Natural killer cell (primary cell): ENCODE data around the gene CCDC127. TPM values are rescaled to one million over a fixed set of nuclear protein-coding genes. Genes with fewer than 3 reads are reported as not detected.
A peak's percentile ranks its signal among the peaks of the same experiment; 100 is the strongest.
"Not testable (repeated sequence)": the region's sequence is repeated elsewhere in the genome, so short reads cannot be mapped to it uniquely, and the experiment has no call there.

Experiments
- ATAC-seq, 3 donors: fragments of 150-1000 bp in 2 of 3; fragments of 200-7000 bp in 1 of 3; cut with Tn5 transposase; 1 replicate in 1 of 3; 2 replicates in 2 of 3; pipeline ENCODE4 v1.10.0; 2021; ENCODE audit warnings: mild to moderate bottlenecking in 2 of 3, moderate library complexity in 2 of 3
- DNase-seq, 2 donors: peaks; one replicate each; pipeline versions ENCODE4 v3.0.0 to v3.0.0-alpha.2; 2013 to 2021; ENCODE audit warnings: mixed read lengths in 1 of 2
- H3K27ac ChIP-seq: one replicate; pipeline ENCODE4 v1.5.1; 2013; ENCODE audit warnings: mild to moderate bottlenecking, low read length
- H3K27me3 ChIP-seq: one replicate; pipeline ENCODE4 v1.6.1; 2013; ENCODE audit warnings: low read length; ENCODE audit not compliant: control insufficient read depth, insufficient read depth
- H3K36me3 ChIP-seq: one replicate; pipeline ENCODE4 v1.6.1; 2013; ENCODE audit warnings: low read length; ENCODE audit not compliant: control insufficient read depth, insufficient read depth
- H3K4me1 ChIP-seq: one replicate; pipeline ENCODE4 v1.6.1; 2013; ENCODE audit warnings: low read length; ENCODE audit not compliant: control insufficient read depth, insufficient read depth
- H3K4me3 ChIP-seq: one replicate; pipeline ENCODE4 v1.5.1; 2013; ENCODE audit warnings: low read length
- H3K9me3 ChIP-seq: one replicate; pipeline ENCODE4 v1.6.1; 2013; ENCODE audit warnings: low read length; ENCODE audit not compliant: control insufficient read depth, insufficient read depth
- H3K27ac Mint-ChIP-seq, 2 donors: one replicate each; pipeline ENCODE4 v1.8.0; 2022; ENCODE audit warnings: mild to moderate bottlenecking in 2 of 2, mixed read lengths in 2 of 2, moderate library complexity in 1 of 2
- H3K27me3 Mint-ChIP-seq, 2 donors: one replicate each; pipeline ENCODE4 v1.8.0; 2022; ENCODE audit warnings: low read depth in 2 of 2, mixed read lengths in 2 of 2
- H3K36me3 Mint-ChIP-seq: one replicate; pipeline ENCODE4 v1.8.0; 2022; ENCODE audit warnings: mixed read lengths
- H3K4me1 Mint-ChIP-seq, 2 donors: one replicate each; pipeline ENCODE4 v1.8.0; 2022; ENCODE audit warnings: mixed read lengths in 2 of 2
- H3K4me3 Mint-ChIP-seq: one replicate; pipeline ENCODE4 v1.8.0; 2022; ENCODE audit warnings: mild to moderate bottlenecking, moderate library complexity, mixed read lengths
- H3K9me3 Mint-ChIP-seq, 2 donors: one replicate each; pipeline ENCODE4 v1.8.0; 2022; ENCODE audit warnings: mixed read lengths in 2 of 2
- CTCF ChIP-seq: fragments of 200-600 bp; IDR thresholded peaks from one replicate; pipeline ENCODE4 v1.8.0; 2022; ENCODE audit warnings: antibody characterized with exemption
- WGBS: methylation state at CpG from one replicate; pipeline ENCODE4 v1.1.7; 2013; ENCODE audit warnings: missing lambda C conversion rate; ENCODE audit not compliant: insufficient coverage; 5-methylcytosine and 5-hydroxymethylcytosine counted together
- intact Hi-C: fragments of 100-400 bp; cut with micrococcal nuclease; formaldehyde crosslinking; loops from one replicate; pipeline ENCODE4 v1.14.2; 2022
- total RNA-seq, 4 donors: library from RNA; stranded (reverse); fragments of 120-200 nt in 1 of 4; gene quantifications; one replicate each; pipeline versions ENCODE4 v1.2.3 to v1.2.4, GENCODE V29; 2013 to 2022

The CCDC127 gene
- total RNA-seq, 3 donors from 2014 or later (not counting 1 experiment from before 2014, with no cell fraction given) = 4.4 to 6.2 (median 5.4) TPM

GRCh38 chr5:252546-252945 lies 34.6 kb upstream of the CCDC127 start:
- H3K4me3 ChIP-seq = no peak overlapping the region
- DNase-seq (no peak), ATAC-seq (no peak)
- intact Hi-C loops = no loop called here
- peaks cover 43% of the 10 kb centered on the region for H3K36me3 ChIP-seq
- TF ChIP-seq CTCF = no peak
- Mint-ChIP-seq H3K27ac (peak overlapping the region; percentile 54 to 64), H3K9me3 (no peaks in the 10 kb centered on the region), H3K36me3 (peaks cover 13% of the 10 kb centered on the region), H3K27me3 (no peaks in the 10 kb centered on the region), H3K4me3 (no peak overlapping the region), H3K4me1 (peaks cover 5 to 13% of the 10 kb centered on the region in 2 donors)
- no peaks in the 10 kb centered on the region for H3K27me3 ChIP-seq
- no peaks in the 10 kb centered on the region for H3K9me3 ChIP-seq
- no peak overlapping the region for H3K27ac ChIP-seq
- WGBS = 62% methylated on average over 10 of the region's 10 CpGs
- H3K4me1 ChIP-seq = no peaks in the 10 kb centered on the region

GRCh38 chr5:251975-252374 lies 34.0 kb upstream of the CCDC127 start:
- H3K9me3 Mint-ChIP-seq, H3K9me3 ChIP-seq, H3K27me3 Mint-ChIP-seq, H3K27ac ChIP-seq, H3K4me3 Mint-ChIP-seq, H3K4me1 ChIP-seq, ATAC-seq, H3K4me3 ChIP-seq, DNase-seq, H3K27me3 ChIP-seq, intact Hi-C loops: not testable (repeated sequence)
- peaks cover 5 to 13% of the 10 kb centered on the region in 2 donors for H3K4me1 Mint-ChIP-seq
- WGBS = 54% methylated on average over 11 of the region's 11 CpGs
- peaks cover 13% of the 10 kb centered on the region for H3K36me3 Mint-ChIP-seq
- H3K36me3 ChIP-seq = peaks cover 42% of the 10 kb centered on the region
- peak overlapping the region; percentile 54 to 64 for H3K27ac Mint-ChIP-seq

- ATAC-seq = not testable (repeated sequence)
Measured at GRCh38 chr5:251538-251937, 33.6 kb upstream of the CCDC127 start.

GRCh38 chr5:251016-251415 lies 33.1 kb upstream of the CCDC127 start:
- DNase-seq, intact Hi-C loops, H3K4me1 ChIP-seq, H3K27ac ChIP-seq, H3K27ac Mint-ChIP-seq, H3K4me3 Mint-ChIP-seq, H3K27me3 Mint-ChIP-seq, H3K27me3 ChIP-seq, H3K9me3 ChIP-seq, ATAC-seq, H3K4me3 ChIP-seq, H3K9me3 Mint-ChIP-seq: not testable (repeated sequence)
- 95% methylated on average over 7 of the region's 12 CpGs for WGBS
- peaks cover 34% of the 10 kb centered on the region for H3K36me3 ChIP-seq
- Mint-ChIP-seq H3K36me3 (peaks cover 13% of the 10 kb centered on the region), H3K4me1 (peaks cover 5 to 13% of the 10 kb centered on the region in 2 donors)

More at GRCh38 chr5:251538-251937, 33.6 kb upstream of the CCDC127 start:
- H3K27ac ChIP-seq, H3K27ac Mint-ChIP-seq, H3K4me3 ChIP-seq, H3K4me3 Mint-ChIP-seq, H3K27me3 Mint-ChIP-seq, intact Hi-C loops, DNase-seq, H3K9me3 ChIP-seq, H3K4me1 ChIP-seq, H3K9me3 Mint-ChIP-seq, H3K27me3 ChIP-seq: not testable (repeated sequence)
- Mint-ChIP-seq H3K4me1 (peaks cover 5 to 13% of the 10 kb centered on the region in 2 donors), H3K36me3 (peaks cover 13% of the 10 kb centered on the region)
- peaks cover 38% of the 10 kb centered on the region for H3K36me3 ChIP-seq
- 67% methylated on average over 8 of the region's 8 CpGs for WGBS

- H3K9me3 ChIP-seq, H3K27me3 Mint-ChIP-seq, H3K4me1 ChIP-seq, H3K9me3 Mint-ChIP-seq, H3K27ac ChIP-seq, H3K4me3 ChIP-seq, intact Hi-C loops, H3K27me3 ChIP-seq, H3K4me3 Mint-ChIP-seq, DNase-seq: not testable (repeated sequence)
- H3K27ac Mint-ChIP-seq = peak overlapping the region in 1 of 2 donors; percentile 25
- peak; percentile 86 to 95 (median 93) for ATAC-seq
- WGBS = 63% methylated on average over 9 of the region's 9 CpGs
- peaks cover 34% of the 10 kb centered on the region for H3K36me3 ChIP-seq
- peaks cover 5 to 13% of the 10 kb centered on the region in 2 donors for H3K4me1 Mint-ChIP-seq
- H3K36me3 Mint-ChIP-seq = peaks cover 13% of the 10 kb centered on the region
Measured at GRCh38 chr5:250396-250795, 32.4 kb upstream of the CCDC127 start.

- H3K9me3 Mint-ChIP-seq, H3K4me1 ChIP-seq, H3K4me3 Mint-ChIP-seq, ATAC-seq, H3K27me3 Mint-ChIP-seq, H3K27me3 ChIP-seq, H3K27ac Mint-ChIP-seq, H3K4me3 ChIP-seq, DNase-seq, H3K27ac ChIP-seq, intact Hi-C loops, H3K9me3 ChIP-seq: not testable (repeated sequence)
- Mint-ChIP-seq H3K4me1 (peaks cover 18% of the 10 kb centered on the region in 2 donors), H3K36me3 (peaks cover 22% of the 10 kb centered on the region)
- H3K36me3 ChIP-seq = peaks cover 33% of the 10 kb centered on the region
- WGBS = 97% methylated on average over 5 of the region's 5 CpGs
Measured at GRCh38 chr5:245717-246116, 27.8 kb upstream of the CCDC127 start.

- peaks cover 21% of the 10 kb centered on the region for H3K36me3 Mint-ChIP-seq
- H3K27ac ChIP-seq, H3K27me3 Mint-ChIP-seq, H3K4me1 ChIP-seq, H3K4me3 Mint-ChIP-seq, intact Hi-C loops, ATAC-seq, H3K27me3 ChIP-seq, H3K4me3 ChIP-seq, H3K9me3 Mint-ChIP-seq, H3K9me3 ChIP-seq: not testable (repeated sequence)
- H3K36me3 ChIP-seq = peaks cover 36% of the 10 kb centered on the region
- H3K27ac Mint-ChIP-seq = peak overlapping the region; percentile 1 to 60
- H3K4me1 Mint-ChIP-seq = peaks cover 12 to 13% of the 10 kb centered on the region in 2 donors
- peak in 1 of 2 donors; percentile 37 for DNase-seq
- WGBS = 39% methylated on average over 11 of the region's 12 CpGs
Measured at GRCh38 chr5:243683-244367, 25.9 kb upstream of the CCDC127 start.
